ENCODE measurements around the gene ACTR3. TPM values are rescaled to one million over a fixed set of nuclear protein-coding genes. Genes with fewer than 3 reads are reported as not detected.

The ACTR3 gene
- total and polyA plus RNA-seq, 2 of the 8 experiments (the other 6 are each of a cell fraction or from before 2014, with no cell fraction given), result 51.7 to 184 TPM

DNA sequence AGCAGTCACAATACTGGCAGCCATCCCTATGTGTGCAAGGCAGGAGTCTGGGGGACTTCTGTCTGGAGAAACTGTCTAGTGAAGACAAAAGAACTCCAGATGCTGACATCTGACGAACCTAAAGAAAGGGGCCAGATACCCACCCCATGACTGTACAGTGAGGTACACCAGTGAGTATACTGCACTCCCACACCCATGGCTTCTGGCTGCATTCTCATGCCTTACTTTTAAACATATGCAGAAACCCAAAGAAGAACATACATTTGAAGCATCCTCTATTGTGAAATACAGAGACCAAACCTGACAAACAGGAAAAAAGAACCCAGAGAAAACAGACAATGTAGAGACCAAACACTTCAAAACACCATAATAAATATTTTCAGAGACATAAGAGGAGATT lies 102.2 kb downstream of the ACTR3 start (continued):
- no peak for TF ChIP-seq HDAC2 (IDR thresholded peaks at IDR 0.05; ENCODE audit: borderline replicate concordance in 1 of 2, low read depth in 2 of 2, low read length in 2 of 2)
- no peak for TF ChIP-seq PHF8 (conservative IDR thresholded peaks at IDR 0.05; ENCODE audit: low read depth, low read length)
